Activated CD4-positive, alpha-beta T cell treated with anti-CD3 and anti-CD28 coated beads, Interleukin-2, amount 10 ng/mL, durations not matched to agents 7 days and 5 days (primary cell): ENCODE measurements around the gene SIL1. TPM values are rescaled to one million over a fixed set of nuclear protein-coding genes. Genes with fewer than 3 reads are reported as not detected.
"Not testable (repeated sequence)": the region's sequence is repeated elsewhere in the genome, so short reads cannot be mapped to it uniquely, and the experiment has no call there.

Source experiments
- CTCF ChIA-PET: fragments of 350-600 bp; sonication (Branson Sonifier 250); formaldehyde crosslinking; loops from one replicate; lab custom pipeline; 2021; ENCODE audit warnings: antibody characterized with exemption; lab: Charles Lee
- POLR2A ChIA-PET: fragments of 350-600 bp; sonication (Branson Sonifier 250); formaldehyde crosslinking; loops from one replicate; lab custom pipeline; 2021; ENCODE audit warnings: antibody characterized with exemption; lab: Charles Lee
- DNase-seq: peaks from one replicate; pipeline ENCODE4 v3.0.0-alpha.2; 2020
- H3K27ac Mint-ChIP-seq: one replicate; pipeline ENCODE4 v1.8.0; 2021; ENCODE audit warnings: mild to moderate bottlenecking, moderate library complexity, mixed read lengths
- H3K27me3 Mint-ChIP-seq: one replicate; pipeline ENCODE4 v1.8.0; 2021; ENCODE audit warnings: mixed read lengths
- H3K36me3 Mint-ChIP-seq: one replicate; pipeline ENCODE4 v1.8.0; 2021; ENCODE audit warnings: low read depth, mixed read lengths
- H3K4me1 Mint-ChIP-seq: one replicate; pipeline ENCODE4 v1.8.0; 2021; ENCODE audit warnings: mixed read lengths
- H3K4me3 Mint-ChIP-seq: one replicate; pipeline ENCODE4 v1.8.0; 2021; ENCODE audit warnings: mild to moderate bottlenecking, moderate library complexity, mixed read lengths
- H3K9me3 Mint-ChIP-seq: one replicate; pipeline ENCODE4 v1.8.0; 2021; ENCODE audit warnings: mixed read lengths
- total RNA-seq, 2 experiments: library from RNA; stranded (reverse); gene quantifications; one replicate each; pipeline ENCODE4 v1.2.3, GENCODE V29; 2021

SIL1 gene
- total RNA-seq, 2 experiments from 2014 or later, result 9.4 to 9.7 TPM

DNA sequence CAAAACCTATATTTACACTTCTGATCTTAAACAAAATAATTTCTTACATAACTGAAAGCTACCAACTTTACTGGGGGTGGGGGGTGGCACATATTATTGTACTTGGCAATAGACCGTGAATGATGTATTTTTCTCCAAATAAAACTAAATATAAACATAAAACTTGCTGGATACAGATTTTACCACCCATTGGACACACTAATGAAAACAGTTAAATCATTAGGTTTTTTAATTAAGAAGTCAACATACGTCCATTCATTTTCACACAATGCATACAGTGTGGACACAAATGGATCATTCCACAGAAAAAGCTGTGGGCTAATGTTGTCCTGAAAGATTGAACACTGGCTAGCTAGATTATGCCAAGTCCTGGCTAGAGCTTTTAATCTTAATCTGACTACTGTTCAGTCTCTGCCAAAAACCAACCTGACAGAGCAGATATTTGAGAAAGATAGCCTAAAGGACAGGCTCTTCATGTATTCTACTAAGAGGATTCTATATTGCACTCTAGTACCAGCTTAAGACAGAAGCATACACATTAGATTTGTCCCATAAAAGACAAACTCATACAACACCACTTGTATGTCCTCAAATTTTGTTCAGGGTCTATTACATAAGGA, 118.1 kb downstream of the SIL1 start:
- POLR2A ChIA-PET, result no interaction called here
- Mint-ChIP-seq H3K27me3 (peaks cover 5% of the 10 kb centered on the region), H3K36me3 (no peaks in the 10 kb centered on the region), H3K4me1 (no peaks in the 10 kb centered on the region), H3K27ac (no peak overlapping the region), H3K4me3 (no peak overlapping the region), H3K9me3 (peaks cover 3% of the 10 kb centered on the region)
- DNase-seq, result no peak
- CTCF ChIA-PET, result interaction anchor here (1.0 to 1.3 kb wide), 2 partner anchors 8 to 15 kb away, joined by 3 read pairs; no protein-coding TSS in a partner anchor

DNA sequence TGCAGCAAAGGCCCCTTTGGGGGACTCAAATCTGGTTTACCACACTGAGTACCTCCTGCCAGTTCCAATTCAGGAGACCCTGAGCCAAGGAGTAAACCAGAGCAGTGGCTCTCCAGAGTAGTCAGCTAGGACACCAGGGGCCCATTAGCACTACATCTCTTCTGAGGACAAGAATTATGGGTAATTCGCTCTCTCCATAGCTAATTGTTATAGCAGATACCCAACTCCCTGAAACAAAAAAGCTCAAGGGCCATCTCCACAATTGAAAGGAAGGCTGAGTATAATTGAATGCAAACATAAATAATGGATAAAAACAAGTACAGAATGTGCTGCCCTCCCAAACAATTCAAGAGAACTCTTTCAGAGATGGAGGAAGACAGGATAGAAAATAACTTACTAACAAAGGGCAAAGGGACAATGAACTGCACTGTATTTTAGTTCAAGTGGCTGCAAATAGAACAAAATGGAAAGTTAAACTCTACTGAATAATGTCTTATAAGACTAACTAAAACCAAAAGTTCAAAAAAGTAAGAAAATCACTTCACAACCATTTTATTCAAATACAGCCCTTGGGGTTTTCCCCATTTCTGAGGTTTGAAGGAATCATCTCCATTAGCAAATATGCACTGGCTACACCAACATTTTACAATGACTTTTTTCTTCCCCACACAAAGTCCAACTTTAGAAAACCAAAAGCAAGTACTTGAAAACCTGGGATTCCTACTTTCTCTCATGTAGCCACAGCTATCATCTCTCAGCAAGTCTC, 118.8 kb downstream of the SIL1 start:
- CTCF ChIA-PET, result no interaction called here
- no peak overlapping the region for H3K27ac Mint-ChIP-seq
- H3K4me3 Mint-ChIP-seq, result no peak overlapping the region

DNA sequence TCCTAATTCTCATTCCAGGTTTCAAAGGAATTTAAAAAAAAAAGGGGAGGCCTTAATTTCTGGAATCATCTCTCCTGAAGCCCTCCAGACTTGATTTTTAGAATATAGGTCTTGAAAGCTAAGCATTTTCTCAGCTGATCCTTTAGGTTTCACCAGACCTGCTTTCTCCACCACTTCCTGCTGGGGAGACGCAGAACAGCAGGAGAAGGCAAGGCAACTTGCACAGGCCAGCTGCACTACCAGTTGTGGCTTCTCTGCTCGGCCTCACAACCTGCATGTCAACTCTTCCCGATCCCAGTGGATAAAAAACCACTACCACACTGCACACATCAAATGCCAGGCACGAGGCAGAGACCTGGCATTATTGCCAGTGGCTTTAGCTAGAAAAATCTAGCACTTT, 119.8 kb downstream of the SIL1 start:
- Mint-ChIP-seq H3K36me3 (no peaks in the 10 kb centered on the region), H3K27ac (no peak overlapping the region), H3K9me3 (no peaks in the 10 kb centered on the region), H3K4me1 (no peaks in the 10 kb centered on the region), H3K4me3 (no peak overlapping the region), H3K27me3 (peaks cover 6% of the 10 kb centered on the region)
- no peak for DNase-seq
- POLR2A ChIA-PET, result no interaction called here
- CTCF ChIA-PET, result no interaction called here

More for the DNA sequence above, 118.8 kb downstream of the SIL1 start:
- no peaks in the 10 kb centered on the region for H3K4me1 Mint-ChIP-seq
- POLR2A ChIA-PET, result no interaction called here
- DNase-seq, result no peak
- H3K36me3 Mint-ChIP-seq, result no peaks in the 10 kb centered on the region
- H3K27me3 Mint-ChIP-seq, result peaks cover 5% of the 10 kb centered on the region
- H3K9me3 Mint-ChIP-seq, result no peaks in the 10 kb centered on the region

DNA sequence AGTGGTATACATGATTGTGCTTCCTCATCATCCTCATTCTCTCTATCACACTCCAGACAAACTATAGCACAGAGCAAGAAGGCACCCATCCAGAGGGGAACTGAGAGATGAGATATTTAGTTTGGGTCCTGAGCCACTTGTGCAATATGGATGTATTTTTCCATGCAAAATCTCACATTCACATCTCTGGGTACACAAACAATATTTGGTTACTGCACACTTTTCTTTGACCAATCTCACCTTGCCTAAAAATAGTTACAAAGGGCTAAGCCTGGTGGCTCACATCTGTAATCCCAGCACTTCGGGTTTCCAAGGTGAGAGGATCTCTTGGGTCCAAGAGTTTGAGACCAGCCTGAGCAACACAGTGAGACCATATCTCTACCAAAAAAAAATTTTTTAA, 120.3 kb downstream of the SIL1 start:
- no peak for DNase-seq
- POLR2A ChIA-PET, result interaction anchor here (0.6 kb wide), 1 partner anchor 1224 kb away, joined by 3 read pairs; no protein-coding TSS in a partner anchor
- CTCF ChIA-PET, result no interaction called here
- Mint-ChIP-seq H3K27me3 (peaks cover 8% of the 10 kb centered on the region), H3K27ac (no peak overlapping the region), H3K4me3 (no peak overlapping the region), H3K9me3 (no peaks in the 10 kb centered on the region), H3K36me3 (no peaks in the 10 kb centered on the region), H3K4me1 (no peaks in the 10 kb centered on the region)

DNA sequence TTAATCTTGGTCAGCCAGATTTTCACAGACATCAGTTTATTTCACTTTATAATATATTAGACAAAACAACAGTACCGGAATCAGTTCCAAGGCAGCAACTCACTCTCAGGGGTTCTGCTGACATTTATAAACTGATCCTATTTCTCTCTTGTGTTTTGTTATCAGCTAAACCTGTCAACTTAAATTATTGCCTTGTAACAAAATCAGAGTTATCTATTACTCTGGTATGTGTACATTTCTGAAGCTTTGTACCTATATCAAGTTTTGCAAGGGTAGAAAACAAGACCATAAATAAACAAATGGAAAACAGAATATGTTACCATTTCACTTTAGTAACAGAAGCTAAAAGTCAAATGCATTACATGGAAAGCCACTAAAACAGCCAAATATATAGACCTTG, 122.1 kb downstream of the SIL1 start:
- H3K4me3 Mint-ChIP-seq, result no peak overlapping the region
- H3K36me3 Mint-ChIP-seq, result no peaks in the 10 kb centered on the region
- DNase-seq, result no peak
- H3K27me3 Mint-ChIP-seq, result peaks cover 8% of the 10 kb centered on the region
- no peak overlapping the region for H3K27ac Mint-ChIP-seq
- no peaks in the 10 kb centered on the region for H3K9me3 Mint-ChIP-seq
- ChIA-PET CTCF (interaction anchor here (0.7 kb wide), 1 partner anchor 16 kb away, joined by 3 read pairs; no protein-coding TSS in a partner anchor), POLR2A (no interaction called here)
- no peaks in the 10 kb centered on the region for H3K4me1 Mint-ChIP-seq

DNA sequence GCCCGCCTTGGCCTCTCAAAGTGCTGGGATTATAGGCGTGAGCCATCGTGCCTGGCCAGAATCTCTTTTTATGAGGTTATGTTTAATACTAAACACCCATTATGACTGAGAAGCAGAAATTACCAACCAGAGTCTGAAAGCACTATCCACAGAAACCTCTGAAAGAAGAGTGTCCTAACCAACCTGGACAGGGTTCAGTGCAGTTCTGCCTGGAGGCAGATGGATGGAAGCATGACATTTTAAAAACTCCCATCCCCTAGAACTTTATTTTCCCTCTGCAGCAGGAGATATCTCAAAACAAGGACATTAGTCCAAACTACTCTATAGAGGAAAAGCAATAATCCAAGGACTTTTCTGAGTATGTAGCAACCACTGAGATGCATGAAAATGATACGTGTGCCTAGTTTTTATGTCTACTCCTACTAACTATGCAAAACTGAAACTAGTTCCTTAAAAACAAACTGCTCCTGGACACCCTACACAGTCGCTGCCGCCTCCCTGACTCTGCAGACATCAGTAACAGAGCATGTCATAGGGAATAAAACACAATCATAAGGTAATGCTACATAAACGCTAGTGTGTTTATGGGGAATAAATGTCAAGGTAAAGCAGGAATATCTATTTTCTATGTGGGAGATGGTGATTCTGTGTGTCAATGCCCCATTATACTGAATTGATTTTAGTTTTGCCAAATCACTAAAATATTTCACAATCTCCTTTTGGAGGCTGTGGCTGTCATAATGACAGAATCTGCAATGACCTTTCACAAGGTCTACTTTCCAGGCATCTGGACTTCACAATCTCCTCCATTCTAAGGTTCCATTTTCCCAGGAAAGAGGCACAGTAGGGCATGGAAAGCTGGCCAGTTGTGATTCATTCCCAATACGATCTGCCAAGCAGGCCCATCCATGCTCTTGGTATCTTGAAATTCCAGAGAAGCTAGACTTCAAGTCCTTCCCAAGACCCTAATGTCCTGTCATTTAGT, 122.8 kb downstream of the SIL1 start:
- CTCF ChIA-PET, result no interaction called here
- no peaks in the 10 kb centered on the region for H3K9me3 Mint-ChIP-seq
- POLR2A ChIA-PET, result no interaction called here
- no peak for DNase-seq
- H3K4me1 Mint-ChIP-seq, result no peaks in the 10 kb centered on the region
- no peaks in the 10 kb centered on the region for H3K36me3 Mint-ChIP-seq
- H3K4me3 Mint-ChIP-seq, result no peak overlapping the region
- no peak overlapping the region for H3K27ac Mint-ChIP-seq
- H3K27me3 Mint-ChIP-seq, result peaks cover 8% of the 10 kb centered on the region

DNA sequence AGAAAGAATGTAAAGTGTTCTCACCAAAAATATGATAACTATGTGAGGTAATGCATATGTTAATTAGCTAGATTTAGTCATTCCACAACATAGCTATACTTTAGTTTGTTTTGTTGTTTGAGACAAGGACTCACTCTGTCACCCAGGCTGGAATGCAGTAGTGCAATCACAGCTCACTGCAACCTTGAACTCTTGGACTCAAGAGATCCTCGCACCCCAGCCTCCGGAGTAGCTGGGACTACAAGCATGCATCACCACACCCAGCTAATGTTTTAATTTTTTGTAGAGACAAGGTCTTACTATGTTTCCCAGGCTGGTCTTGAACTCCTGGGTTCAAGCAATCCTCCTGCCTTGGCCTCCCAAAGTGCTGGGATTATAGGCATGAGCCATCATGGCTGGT, 124.2 kb downstream of the SIL1 start:
- H3K27me3 Mint-ChIP-seq, DNase-seq, H3K4me3 Mint-ChIP-seq, H3K9me3 Mint-ChIP-seq, H3K36me3 Mint-ChIP-seq, H3K27ac Mint-ChIP-seq, H3K4me1 Mint-ChIP-seq, POLR2A ChIA-PET: not testable (repeated sequence)
- CTCF ChIA-PET, result interaction anchor here (0.7 kb wide), 1 partner anchor 659 kb away, joined by 5 read pairs; no protein-coding TSS in a partner anchor

DNA sequence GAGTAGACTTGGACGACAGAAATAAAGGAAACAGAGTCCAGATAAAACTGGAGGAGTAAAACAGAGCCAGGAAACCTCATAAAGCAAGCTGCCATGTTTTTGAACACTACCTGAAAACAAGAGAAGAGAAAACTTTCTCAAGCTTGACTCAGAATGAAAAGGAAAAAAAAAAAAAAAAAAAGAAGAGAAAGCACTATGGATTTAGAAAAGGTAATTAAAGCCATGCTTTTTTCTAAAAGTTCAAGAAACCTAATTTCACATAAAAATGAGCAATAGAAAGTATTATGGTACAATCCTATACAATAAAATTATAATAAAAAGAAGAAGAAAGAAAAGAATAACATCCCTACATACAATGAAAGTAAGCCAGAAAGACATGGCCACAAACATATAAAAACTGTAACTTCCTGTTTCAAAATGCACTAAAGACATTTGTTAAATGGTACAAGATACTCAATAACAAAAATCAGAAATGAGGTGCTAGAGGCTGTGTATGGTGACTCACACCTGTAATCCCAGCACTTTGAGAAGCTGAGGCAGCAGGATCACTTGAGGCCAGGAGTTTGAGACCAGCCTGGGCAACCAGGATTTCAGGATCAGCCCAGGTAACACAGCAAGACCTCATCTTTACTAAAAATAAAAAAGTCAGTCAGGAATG, 129.5 kb downstream of the SIL1 start:
- no peak for DNase-seq
- ChIA-PET CTCF (interaction anchor here (0.6 kb wide), 1 partner anchor 238 kb away, joined by 3 read pairs; no protein-coding TSS in a partner anchor), POLR2A (no interaction called here)
- H3K4me1 Mint-ChIP-seq, result peaks cover 8% of the 10 kb centered on the region
- no peak overlapping the region for H3K4me3 Mint-ChIP-seq
- no peaks in the 10 kb centered on the region for H3K36me3 Mint-ChIP-seq
- H3K9me3 Mint-ChIP-seq, result peaks cover 2% of the 10 kb centered on the region
- H3K27me3 Mint-ChIP-seq, result peaks cover 3% of the 10 kb centered on the region
- no peak overlapping the region for H3K27ac Mint-ChIP-seq

DNA sequence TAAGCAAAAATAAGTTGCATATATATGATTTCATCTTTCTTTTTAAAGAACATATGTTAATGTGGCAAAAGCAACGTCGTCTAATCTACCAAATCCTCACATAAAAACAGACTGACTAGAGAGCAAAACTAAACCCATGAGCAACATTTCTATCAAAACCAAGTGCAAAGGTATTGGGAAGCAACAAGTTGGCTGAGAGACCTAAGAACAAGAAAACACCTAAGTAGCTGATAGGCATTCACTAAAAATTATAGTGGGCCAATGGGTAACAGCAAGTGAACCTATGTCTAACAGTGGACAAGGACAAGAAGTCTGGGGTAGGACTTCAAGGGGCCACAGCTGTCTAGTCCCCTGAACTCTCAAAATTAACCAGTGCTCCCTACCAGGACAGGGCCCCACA, 130.1 kb downstream of the SIL1 start:
- ChIA-PET POLR2A (no interaction called here), CTCF (interaction anchor here (0.6 kb wide), 1 partner anchor 238 kb away, joined by 3 read pairs; no protein-coding TSS in a partner anchor)
- Mint-ChIP-seq H3K4me3 (no peak overlapping the region), H3K9me3 (peaks cover 2% of the 10 kb centered on the region), H3K27me3 (no peaks in the 10 kb centered on the region), H3K4me1 (peaks cover 8% of the 10 kb centered on the region), H3K27ac (no peak overlapping the region), H3K36me3 (no peaks in the 10 kb centered on the region)
- no peak for DNase-seq

DNA sequence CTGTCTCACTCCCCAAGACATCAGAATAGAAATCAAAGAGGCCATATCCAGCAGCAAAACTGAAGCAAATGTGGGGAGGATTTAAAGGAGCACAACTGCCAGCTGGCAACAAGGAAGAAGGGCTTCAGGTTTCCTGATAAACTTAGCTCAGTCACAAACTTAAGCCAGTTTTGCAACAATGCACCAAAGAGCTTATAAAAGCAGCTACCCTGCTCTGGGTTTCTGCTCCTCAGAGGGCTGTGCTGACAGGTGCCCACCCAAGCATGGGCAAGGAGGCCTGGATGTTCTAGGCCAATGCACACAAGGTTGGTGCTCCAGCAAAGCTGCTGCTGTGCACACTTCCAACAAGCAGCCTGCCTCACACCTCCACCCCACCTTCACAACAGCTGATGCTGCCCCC, 132.9 kb downstream of the SIL1 start:
- Mint-ChIP-seq H3K4me3 (no peak overlapping the region), H3K27ac (no peak overlapping the region), H3K9me3 (peaks cover 2% of the 10 kb centered on the region), H3K36me3 (no peaks in the 10 kb centered on the region), H3K27me3 (no peaks in the 10 kb centered on the region), H3K4me1 (peaks cover 8% of the 10 kb centered on the region)
- DNase-seq, result no peak
- POLR2A ChIA-PET, result no interaction called here
- CTCF ChIA-PET, result interaction anchor here (1.1 kb wide), 1 partner anchor 16 kb away, joined by 3 read pairs; no protein-coding TSS in a partner anchor

DNA sequence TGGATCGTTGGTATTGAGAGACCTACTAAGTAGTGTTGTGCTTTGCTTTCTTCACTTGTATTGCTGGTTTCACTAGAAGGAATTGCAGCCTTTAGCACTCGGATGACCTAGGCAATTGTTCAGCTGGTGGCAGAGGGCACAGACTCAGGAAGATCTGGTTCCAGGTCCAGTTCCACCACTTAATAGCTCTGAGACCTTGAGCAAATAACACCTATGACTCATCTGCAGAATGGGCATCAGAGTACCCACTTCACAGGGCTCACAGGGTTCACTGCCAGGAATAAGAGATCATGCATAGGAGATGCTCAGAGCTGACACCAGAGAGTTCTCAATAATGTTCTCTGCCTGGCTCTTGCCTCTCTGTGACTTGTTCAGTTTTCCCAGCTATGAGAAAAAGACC, 133.6 kb downstream of the SIL1 start:
- Mint-ChIP-seq H3K4me1 (peaks cover 8% of the 10 kb centered on the region), H3K36me3 (no peaks in the 10 kb centered on the region), H3K4me3 (no peak overlapping the region), H3K27me3 (no peaks in the 10 kb centered on the region), H3K9me3 (peaks cover 2% of the 10 kb centered on the region), H3K27ac (no peak overlapping the region)
- POLR2A ChIA-PET, result no interaction called here
- no peak for DNase-seq
- CTCF ChIA-PET, result interaction anchor here (1.1 kb wide), 1 partner anchor 16 kb away, joined by 3 read pairs; no protein-coding TSS in a partner anchor

DNA sequence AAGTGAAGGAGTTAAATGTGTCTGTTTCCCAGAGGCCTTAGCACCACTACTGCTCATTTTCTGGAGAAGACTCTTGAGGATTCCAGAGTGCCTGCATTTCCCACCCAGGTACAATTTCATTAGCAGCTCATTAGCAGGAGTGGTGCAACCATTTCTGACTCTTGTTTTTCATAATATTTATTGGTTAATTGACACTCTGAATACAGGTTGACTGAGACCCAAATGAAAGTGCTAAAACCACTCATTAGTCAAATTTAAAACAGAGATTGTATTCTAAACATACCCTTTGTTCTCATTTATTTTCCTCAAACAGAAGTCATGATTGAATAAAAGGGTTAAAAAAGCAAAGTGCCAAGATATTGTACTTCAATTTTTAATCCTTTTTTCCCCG, 134.5 kb downstream of the SIL1 start:
- Mint-ChIP-seq H3K4me3 (no peak overlapping the region), H3K27me3 (no peaks in the 10 kb centered on the region), H3K9me3 (peaks cover 2% of the 10 kb centered on the region), H3K27ac (no peak overlapping the region), H3K36me3 (no peaks in the 10 kb centered on the region), H3K4me1 (peaks cover 6% of the 10 kb centered on the region)
- CTCF ChIA-PET, result no interaction called here
- DNase-seq, result no peak
- POLR2A ChIA-PET, result no interaction called here
